WTC11 (cell line): ENCODE data around the gene MYO7B. TPM values are rescaled to one million over a fixed set of nuclear protein-coding genes. Genes with fewer than 3 reads are reported as not detected.

ENCODE experiments used
- ATAC-seq: fragments of 200-7000 bp; cut with Tn5 transposase; 2 replicates; pipeline ENCODE4 v1.10.0; 2021; ENCODE audit warnings: mild to moderate bottlenecking, moderate library complexity
- CTCF ChIA-PET: fragments of 300-600 bp; sonication (Branson Sonifier 250); formaldehyde crosslinking; loops from one replicate; lab custom pipeline; 2021; ENCODE audit warnings: antibody characterized with exemption; lab: Charles Lee
- POLR2A ChIA-PET: fragments of 350-600 bp; sonication (Branson Sonifier 250); formaldehyde crosslinking; loops from one replicate; lab custom pipeline; 2021; ENCODE audit warnings: antibody characterized with exemption; lab: Charles Lee
- DNase-seq: peaks from one replicate; pipeline ENCODE4 v3.0.0; 2021; ENCODE audit warnings: low spot score
- H3K27ac Mint-ChIP-seq: 2 replicates; pipeline ENCODE4 v1.8.0; 2021; ENCODE audit warnings: mixed read lengths
- H3K27me3 Mint-ChIP-seq: 2 replicates; pipeline ENCODE4 v1.8.0; 2021; ENCODE audit warnings: low read depth, mild to moderate bottlenecking, moderate library complexity, mixed read lengths
- H3K36me3 Mint-ChIP-seq: 2 replicates; pipeline ENCODE4 v1.8.0; 2021; ENCODE audit warnings: mixed read lengths
- H3K4me1 Mint-ChIP-seq: 2 replicates; pipeline ENCODE4 v1.8.0; 2022; ENCODE audit warnings: mixed read lengths
- H3K4me3 Mint-ChIP-seq: 2 replicates; pipeline ENCODE4 v1.8.0; 2021; ENCODE audit warnings: mild to moderate bottlenecking, moderate library complexity, mixed read lengths
- H3K9me3 Mint-ChIP-seq: 2 replicates; pipeline ENCODE4 v1.8.0; 2021; ENCODE audit warnings: mixed read lengths
- EMX1 ChIP-seq: fragments of 250-450 bp; sonication (Bioruptor Pico); IDR thresholded peaks from 2 replicates; pipeline ENCODE4 v1.8.0; 2021; ENCODE audit warnings: mild to moderate bottlenecking
- ESRRA ChIP-seq: sonication (generic); formaldehyde crosslinking; IDR thresholded peaks from 2 replicates; pipeline ENCODE4 v1.8.1; 2022; ENCODE audit warnings: mild to moderate bottlenecking, missing genetic modification reagents, borderline replicate concordance
- FOXP1 ChIP-seq: sonication (generic); formaldehyde crosslinking; IDR thresholded peaks from 2 replicates; pipeline ENCODE4 v1.8.0; 2022; ENCODE audit warnings: missing genetic modification reagents, mild to moderate bottlenecking, moderate library complexity, borderline replicate concordance
- GABPB1 ChIP-seq: sonication (generic); formaldehyde crosslinking; IDR thresholded peaks from 2 replicates; pipeline ENCODE4 v1.8.1; 2023; ENCODE audit warnings: mild to moderate bottlenecking, missing genetic modification reagents
- HMGA2 ChIP-seq: fragments of 250-450 bp; sonication (Bioruptor Pico); IDR thresholded peaks from 2 replicates; pipeline ENCODE4 v1.4.0; 2021; ENCODE audit warnings: mild to moderate bottlenecking, moderate library complexity
- MYBL2 ChIP-seq: sonication (generic); formaldehyde crosslinking; IDR thresholded peaks from 2 replicates; pipeline ENCODE4 v1.8.1; 2023; ENCODE audit warnings: mild to moderate bottlenecking, moderate library complexity, missing genetic modification reagents
- NFATC4 ChIP-seq: fragments of 250-450 bp; sonication (Bioruptor Pico); IDR thresholded peaks from 2 replicates; pipeline ENCODE4 v1.9.0; 2021; ENCODE audit warnings: mild to moderate bottlenecking
- SMAD4 ChIP-seq: sonication (generic); formaldehyde crosslinking; IDR thresholded peaks from 2 replicates; pipeline ENCODE4 v1.8.0; 2022; ENCODE audit warnings: mild to moderate bottlenecking, missing genetic modification reagents
- TCF7 ChIP-seq: sonication (generic); formaldehyde crosslinking; IDR thresholded peaks from 2 replicates; pipeline ENCODE4 v1.8.0; 2022; ENCODE audit warnings: mild to moderate bottlenecking, low read depth, missing genetic modification reagents, moderate library complexity
- TP53 ChIP-seq: sonication (generic); formaldehyde crosslinking; IDR thresholded peaks from 2 replicates; pipeline ENCODE4 v1.8.1; 2023; ENCODE audit warnings: mild to moderate bottlenecking, missing genetic modification reagents
- ZBTB21 ChIP-seq: sonication (generic); formaldehyde crosslinking; IDR thresholded peaks from 2 replicates; pipeline ENCODE4 v1.8.1; 2023; ENCODE audit warnings: mild to moderate bottlenecking, missing genetic modification reagents, borderline replicate concordance
- ZNF121 ChIP-seq: sonication (generic); formaldehyde crosslinking; IDR thresholded peaks from 2 replicates; pipeline ENCODE4 v1.8.0; 2023; ENCODE audit warnings: missing genetic modification reagents
- ZNF138 ChIP-seq: sonication (generic); formaldehyde crosslinking; conservative IDR thresholded peaks from 2 replicates; pipeline ENCODE4 v1.8.1; 2022; ENCODE audit warnings: mild to moderate bottlenecking, moderate library complexity, missing genetic modification reagents
- ZNF263 ChIP-seq: sonication (generic); formaldehyde crosslinking; IDR thresholded peaks from 2 replicates; pipeline ENCODE4 v1.8.1; 2022; ENCODE audit warnings: low read depth, mild to moderate bottlenecking, moderate library complexity, missing genetic modification reagents
- ZNF416 ChIP-seq: fragments of 250-450 bp; sonication (Bioruptor Pico); IDR thresholded peaks from 2 replicates; pipeline ENCODE4 v1.9.0; 2021; ENCODE audit warnings: mild to moderate bottlenecking, inconsistent platforms
- total RNA-seq: library from RNA; stranded (reverse); gene quantifications from 3 replicates; pipeline ENCODE4 v1.2.3, GENCODE V29; 2021
- TF ChIP-seq, protein P1 (sequence below): sonication (generic); formaldehyde crosslinking; IDR thresholded peaks from 2 replicates; pipeline ENCODE4 v1.8.1; 2023; ENCODE audit warnings: mild to moderate bottlenecking, moderate library complexity, missing genetic modification reagents
- TF ChIP-seq, protein P2 (sequence below): sonication (generic); formaldehyde crosslinking; IDR thresholded peaks from 2 replicates; pipeline ENCODE4 v1.8.1; 2022; ENCODE audit warnings: low read depth, mild to moderate bottlenecking, moderate library complexity, missing genetic modification reagents, borderline replicate concordance
- TF ChIP-seq, protein P3 (sequence below): fragments of 250-450 bp; sonication (Bioruptor Pico); IDR thresholded peaks from 2 replicates; pipeline ENCODE4 v1.9.0; 2021; ENCODE audit warnings: moderate library complexity, mild to moderate bottlenecking, inconsistent platforms, borderline replicate concordance
- TF ChIP-seq, protein P4 (sequence below): sonication (generic); formaldehyde crosslinking; IDR thresholded peaks from 2 replicates; pipeline ENCODE4 v1.8.0; 2022; ENCODE audit warnings: mild to moderate bottlenecking, missing genetic modification reagents
- TF ChIP-seq, protein P5 (sequence below): sonication (generic); formaldehyde crosslinking; IDR thresholded peaks from 2 replicates; pipeline ENCODE4 v1.8.0; 2023; ENCODE audit warnings: missing genetic modification reagents, mild to moderate bottlenecking, borderline replicate concordance
- TF ChIP-seq, protein P6 (sequence below): fragments of 250-450 bp; sonication (Bioruptor Pico); IDR thresholded peaks from 2 replicates; pipeline ENCODE4 v1.9.0; 2021; ENCODE audit warnings: mild to moderate bottlenecking
- TF ChIP-seq, protein P7 (sequence below): sonication (generic); formaldehyde crosslinking; IDR thresholded peaks from 2 replicates; pipeline ENCODE4 v1.8.0; 2022; ENCODE audit warnings: mild to moderate bottlenecking, missing genetic modification reagents
- TF ChIP-seq, protein P8 (sequence below): sonication (generic); formaldehyde crosslinking; IDR thresholded peaks from 2 replicates; pipeline ENCODE4 v1.8.0; 2023; ENCODE audit warnings: missing genetic modification reagents

The MYO7B gene
- total RNA-seq, 1 experiment from 2014 or later: not detected

DNA sequence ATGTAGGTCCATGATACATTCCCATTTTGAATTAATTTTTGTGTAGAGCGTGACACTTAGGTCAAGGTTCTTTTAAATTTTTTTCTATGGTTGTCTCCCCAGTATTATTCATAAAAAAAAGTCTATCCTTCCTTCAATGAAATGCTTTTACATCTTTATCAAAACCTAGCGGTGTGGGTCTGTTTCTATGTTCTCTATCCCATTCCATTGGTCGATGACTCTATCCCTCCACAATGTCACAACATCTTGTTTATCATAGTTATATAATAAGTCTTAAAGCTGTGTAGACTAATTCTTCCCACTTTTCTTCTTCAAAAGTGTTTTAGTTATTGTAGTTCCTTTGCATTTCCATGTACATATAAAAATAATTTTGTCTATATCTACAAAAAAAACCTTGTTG is 63.2 kb downstream of the MYO7B start:
- peaks cover 7% of the 10 kb centered on the region for H3K9me3 Mint-ChIP-seq
- H3K27me3 Mint-ChIP-seq: peaks cover 3% of the 10 kb centered on the region; the same call in 1 of the 2 replicates
- ChIA-PET POLR2A (no interaction called here), CTCF (interaction anchor here (0.9 kb wide), 1 partner anchor 12 kb away, joined by 3 read pairs; no protein-coding TSS in a partner anchor)
- H3K4me1 Mint-ChIP-seq: no peaks in the 10 kb centered on the region
- no peaks in the 10 kb centered on the region for H3K36me3 Mint-ChIP-seq
- ATAC-seq (no peak), DNase-seq (no peak)
- no peak overlapping the region for H3K27ac Mint-ChIP-seq
- H3K4me3 Mint-ChIP-seq: no peak overlapping the region
- TF ChIP-seq, protein P1, sequence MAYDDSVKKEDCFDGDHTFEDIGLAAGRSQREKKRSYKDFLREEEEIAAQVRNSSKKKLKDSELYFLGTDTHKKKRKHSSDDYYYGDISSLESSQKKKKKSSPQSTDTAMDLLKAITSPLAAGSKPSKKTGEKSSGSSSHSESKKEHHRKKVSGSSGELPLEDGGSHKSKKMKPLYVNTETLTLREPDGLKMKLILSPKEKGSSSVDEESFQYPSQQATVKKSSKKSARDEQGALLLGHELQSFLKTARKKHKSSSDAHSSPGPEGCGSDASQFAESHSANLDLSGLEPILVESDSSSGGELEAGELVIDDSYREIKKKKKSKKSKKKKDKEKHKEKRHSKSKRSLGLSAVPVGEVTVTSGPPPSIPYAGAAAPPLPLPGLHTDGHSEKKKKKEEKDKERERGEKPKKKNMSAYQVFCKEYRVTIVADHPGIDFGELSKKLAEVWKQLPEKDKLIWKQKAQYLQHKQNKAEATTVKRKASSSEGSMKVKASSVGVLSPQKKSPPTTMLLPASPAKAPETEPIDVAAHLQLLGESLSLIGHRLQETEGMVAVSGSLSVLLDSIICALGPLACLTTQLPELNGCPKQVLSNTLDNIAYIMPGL (CRISPR knock-in tag): no peak
- TF ChIP-seq ZNF138 (CRISPR knock-in tag): no peak
- TF ChIP-seq ZNF416 (CRISPR knock-in tag): no peak
- TF ChIP-seq ZBTB21 (CRISPR knock-in tag): no peak
- TF ChIP-seq ZNF121 (CRISPR knock-in tag): no peak
- TF ChIP-seq, protein P2, sequence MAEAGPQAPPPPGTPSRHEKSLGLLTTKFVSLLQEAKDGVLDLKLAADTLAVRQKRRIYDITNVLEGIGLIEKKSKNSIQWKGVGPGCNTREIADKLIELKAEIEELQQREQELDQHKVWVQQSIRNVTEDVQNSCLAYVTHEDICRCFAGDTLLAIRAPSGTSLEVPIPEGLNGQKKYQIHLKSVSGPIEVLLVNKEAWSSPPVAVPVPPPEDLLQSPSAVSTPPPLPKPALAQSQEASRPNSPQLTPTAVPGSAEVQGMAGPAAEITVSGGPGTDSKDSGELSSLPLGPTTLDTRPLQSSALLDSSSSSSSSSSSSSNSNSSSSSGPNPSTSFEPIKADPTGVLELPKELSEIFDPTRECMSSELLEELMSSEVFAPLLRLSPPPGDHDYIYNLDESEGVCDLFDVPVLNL: no peak
- TF ChIP-seq GABPB1: no peak
- TF ChIP-seq ZNF263 (CRISPR knock-in tag): no peak
- TF ChIP-seq TCF7 (CRISPR knock-in tag): no peak
- TF ChIP-seq TP53 (CRISPR knock-in tag): no peak
- no peak for TF ChIP-seq MYBL2 (CRISPR knock-in tag)
- TF ChIP-seq, protein P3, sequence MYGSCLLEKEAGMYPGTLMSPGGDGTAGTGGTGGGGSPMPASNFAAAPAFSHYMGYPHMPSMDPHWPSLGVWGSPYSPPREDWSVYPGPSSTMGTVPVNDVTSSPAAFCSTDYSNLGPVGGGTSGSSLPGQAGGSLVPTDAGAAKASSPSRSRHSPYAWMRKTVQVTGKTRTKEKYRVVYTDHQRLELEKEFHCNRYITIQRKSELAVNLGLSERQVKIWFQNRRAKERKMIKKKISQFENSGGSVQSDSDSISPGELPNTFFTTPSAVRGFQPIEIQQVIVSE (CRISPR knock-in tag): no peak

DNA sequence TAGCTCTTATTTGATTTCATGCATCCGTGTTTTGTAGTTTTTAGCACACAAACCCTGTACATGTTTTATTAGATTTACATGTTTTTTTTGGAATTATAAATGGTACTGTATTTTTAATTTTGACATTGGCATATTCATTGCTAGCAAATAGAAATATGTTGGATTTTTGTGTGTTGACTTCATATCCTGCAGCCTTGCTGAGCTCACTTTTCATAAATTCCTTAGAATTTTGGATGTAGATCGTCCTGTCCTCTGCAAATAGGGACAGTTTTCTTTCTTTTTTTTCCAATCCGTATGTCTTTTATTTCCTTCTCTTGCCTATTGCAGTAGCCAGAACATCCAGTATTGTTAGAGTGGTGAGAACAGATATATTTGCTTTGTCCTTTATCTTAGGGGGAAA is 63.7 kb downstream of the MYO7B start:
- TF ChIP-seq FOXP1: no peak
- no peak for TF ChIP-seq ESRRA (CRISPR knock-in tag)
- TF ChIP-seq NFATC4 (CRISPR knock-in tag): no peak
- TF ChIP-seq, protein P4, sequence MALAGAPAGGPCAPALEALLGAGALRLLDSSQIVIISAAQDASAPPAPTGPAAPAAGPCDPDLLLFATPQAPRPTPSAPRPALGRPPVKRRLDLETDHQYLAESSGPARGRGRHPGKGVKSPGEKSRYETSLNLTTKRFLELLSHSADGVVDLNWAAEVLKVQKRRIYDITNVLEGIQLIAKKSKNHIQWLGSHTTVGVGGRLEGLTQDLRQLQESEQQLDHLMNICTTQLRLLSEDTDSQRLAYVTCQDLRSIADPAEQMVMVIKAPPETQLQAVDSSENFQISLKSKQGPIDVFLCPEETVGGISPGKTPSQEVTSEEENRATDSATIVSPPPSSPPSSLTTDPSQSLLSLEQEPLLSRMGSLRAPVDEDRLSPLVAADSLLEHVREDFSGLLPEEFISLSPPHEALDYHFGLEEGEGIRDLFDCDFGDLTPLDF (CRISPR knock-in tag): no peak
- TF ChIP-seq, protein P5, sequence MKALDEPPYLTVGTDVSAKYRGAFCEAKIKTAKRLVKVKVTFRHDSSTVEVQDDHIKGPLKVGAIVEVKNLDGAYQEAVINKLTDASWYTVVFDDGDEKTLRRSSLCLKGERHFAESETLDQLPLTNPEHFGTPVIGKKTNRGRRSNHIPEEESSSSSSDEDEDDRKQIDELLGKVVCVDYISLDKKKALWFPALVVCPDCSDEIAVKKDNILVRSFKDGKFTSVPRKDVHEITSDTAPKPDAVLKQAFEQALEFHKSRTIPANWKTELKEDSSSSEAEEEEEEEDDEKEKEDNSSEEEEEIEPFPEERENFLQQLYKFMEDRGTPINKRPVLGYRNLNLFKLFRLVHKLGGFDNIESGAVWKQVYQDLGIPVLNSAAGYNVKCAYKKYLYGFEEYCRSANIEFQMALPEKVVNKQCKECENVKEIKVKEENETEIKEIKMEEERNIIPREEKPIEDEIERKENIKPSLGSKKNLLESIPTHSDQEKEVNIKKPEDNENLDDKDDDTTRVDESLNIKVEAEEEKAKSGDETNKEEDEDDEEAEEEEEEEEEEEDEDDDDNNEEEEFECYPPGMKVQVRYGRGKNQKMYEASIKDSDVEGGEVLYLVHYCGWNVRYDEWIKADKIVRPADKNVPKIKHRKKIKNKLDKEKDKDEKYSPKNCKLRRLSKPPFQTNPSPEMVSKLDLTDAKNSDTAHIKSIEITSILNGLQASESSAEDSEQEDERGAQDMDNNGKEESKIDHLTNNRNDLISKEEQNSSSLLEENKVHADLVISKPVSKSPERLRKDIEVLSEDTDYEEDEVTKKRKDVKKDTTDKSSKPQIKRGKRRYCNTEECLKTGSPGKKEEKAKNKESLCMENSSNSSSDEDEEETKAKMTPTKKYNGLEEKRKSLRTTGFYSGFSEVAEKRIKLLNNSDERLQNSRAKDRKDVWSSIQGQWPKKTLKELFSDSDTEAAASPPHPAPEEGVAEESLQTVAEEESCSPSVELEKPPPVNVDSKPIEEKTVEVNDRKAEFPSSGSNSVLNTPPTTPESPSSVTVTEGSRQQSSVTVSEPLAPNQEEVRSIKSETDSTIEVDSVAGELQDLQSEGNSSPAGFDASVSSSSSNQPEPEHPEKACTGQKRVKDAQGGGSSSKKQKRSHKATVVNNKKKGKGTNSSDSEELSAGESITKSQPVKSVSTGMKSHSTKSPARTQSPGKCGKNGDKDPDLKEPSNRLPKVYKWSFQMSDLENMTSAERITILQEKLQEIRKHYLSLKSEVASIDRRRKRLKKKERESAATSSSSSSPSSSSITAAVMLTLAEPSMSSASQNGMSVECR: no peak
- no peak for TF ChIP-seq SMAD4 (CRISPR knock-in tag)
- TF ChIP-seq, protein P6, sequence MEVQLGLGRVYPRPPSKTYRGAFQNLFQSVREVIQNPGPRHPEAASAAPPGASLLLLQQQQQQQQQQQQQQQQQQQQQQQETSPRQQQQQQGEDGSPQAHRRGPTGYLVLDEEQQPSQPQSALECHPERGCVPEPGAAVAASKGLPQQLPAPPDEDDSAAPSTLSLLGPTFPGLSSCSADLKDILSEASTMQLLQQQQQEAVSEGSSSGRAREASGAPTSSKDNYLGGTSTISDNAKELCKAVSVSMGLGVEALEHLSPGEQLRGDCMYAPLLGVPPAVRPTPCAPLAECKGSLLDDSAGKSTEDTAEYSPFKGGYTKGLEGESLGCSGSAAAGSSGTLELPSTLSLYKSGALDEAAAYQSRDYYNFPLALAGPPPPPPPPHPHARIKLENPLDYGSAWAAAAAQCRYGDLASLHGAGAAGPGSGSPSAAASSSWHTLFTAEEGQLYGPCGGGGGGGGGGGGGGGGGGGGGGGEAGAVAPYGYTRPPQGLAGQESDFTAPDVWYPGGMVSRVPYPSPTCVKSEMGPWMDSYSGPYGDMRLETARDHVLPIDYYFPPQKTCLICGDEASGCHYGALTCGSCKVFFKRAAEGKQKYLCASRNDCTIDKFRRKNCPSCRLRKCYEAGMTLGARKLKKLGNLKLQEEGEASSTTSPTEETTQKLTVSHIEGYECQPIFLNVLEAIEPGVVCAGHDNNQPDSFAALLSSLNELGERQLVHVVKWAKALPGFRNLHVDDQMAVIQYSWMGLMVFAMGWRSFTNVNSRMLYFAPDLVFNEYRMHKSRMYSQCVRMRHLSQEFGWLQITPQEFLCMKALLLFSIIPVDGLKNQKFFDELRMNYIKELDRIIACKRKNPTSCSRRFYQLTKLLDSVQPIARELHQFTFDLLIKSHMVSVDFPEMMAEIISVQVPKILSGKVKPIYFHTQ (CRISPR knock-in tag): no peak
- TF ChIP-seq, protein P7, sequence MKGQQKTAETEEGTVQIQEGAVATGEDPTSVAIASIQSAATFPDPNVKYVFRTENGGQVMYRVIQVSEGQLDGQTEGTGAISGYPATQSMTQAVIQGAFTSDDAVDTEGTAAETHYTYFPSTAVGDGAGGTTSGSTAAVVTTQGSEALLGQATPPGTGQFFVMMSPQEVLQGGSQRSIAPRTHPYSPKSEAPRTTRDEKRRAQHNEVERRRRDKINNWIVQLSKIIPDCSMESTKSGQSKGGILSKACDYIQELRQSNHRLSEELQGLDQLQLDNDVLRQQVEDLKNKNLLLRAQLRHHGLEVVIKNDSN (CRISPR knock-in tag): no peak
- TF ChIP-seq EMX1 (CRISPR knock-in tag): no peak
- TF ChIP-seq HMGA2 (CRISPR knock-in tag): no peak
- TF ChIP-seq, protein P8, sequence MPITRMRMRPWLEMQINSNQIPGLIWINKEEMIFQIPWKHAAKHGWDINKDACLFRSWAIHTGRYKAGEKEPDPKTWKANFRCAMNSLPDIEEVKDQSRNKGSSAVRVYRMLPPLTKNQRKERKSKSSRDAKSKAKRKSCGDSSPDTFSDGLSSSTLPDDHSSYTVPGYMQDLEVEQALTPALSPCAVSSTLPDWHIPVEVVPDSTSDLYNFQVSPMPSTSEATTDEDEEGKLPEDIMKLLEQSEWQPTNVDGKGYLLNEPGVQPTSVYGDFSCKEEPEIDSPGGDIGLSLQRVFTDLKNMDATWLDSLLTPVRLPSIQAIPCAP (CRISPR knock-in tag): no peak
- TF ChIP-seq, all 79 proteins: peak for 0
- ChIA-PET POLR2A (no interaction called here), CTCF (interaction anchor here (0.9 to 1.9 kb wide), 2 partner anchors 8 to 11 kb away, joined by 3 to 9 read pairs; no protein-coding TSS in a partner anchor)
- H3K4me3 Mint-ChIP-seq: no peak overlapping the region
- peaks cover 7% of the 10 kb centered on the region for H3K9me3 Mint-ChIP-seq
- ATAC-seq: no peak
- no peak overlapping the region for H3K27ac Mint-ChIP-seq
- H3K36me3 Mint-ChIP-seq: no peaks in the 10 kb centered on the region
- H3K4me1 Mint-ChIP-seq: no peaks in the 10 kb centered on the region
- peaks cover 3% of the 10 kb centered on the region; the same call in 1 of the 2 replicates for H3K27me3 Mint-ChIP-seq
- no peak for DNase-seq
